HCT116 (cell line): ENCODE measurements around the gene LRRC3. TPM values are rescaled to one million over a fixed set of nuclear protein-coding genes. Genes with fewer than 3 reads are reported as not detected.

Experiments used
- ATAC-seq: fragments of 200-7000 bp; cut with Tn5 transposase; 2 replicates; pipeline ENCODE4 v1.9.1; 2020; ENCODE audit warnings: mild to moderate bottlenecking, moderate library complexity
- BruUV-seq: library from RNA; stranded (reverse); fragments of 400-500 nt; replicated peaks from 2 replicates; lab custom pipeline; 2021; lab: Mats Ljungman, UMichigan
- CTCF ChIA-PET: fragments of 300-600 bp; sonication (Branson Sonifier 250); formaldehyde crosslinking; loops from one replicate; lab custom pipeline; 2021; ENCODE audit warnings: antibody characterized with exemption; lab: Charles Lee
- POLR2A ChIA-PET: fragments of 300-600, 350-600 bp; sonication (Branson Sonifier 250); formaldehyde crosslinking; loops from one replicate; lab custom pipeline; 2021; ENCODE audit warnings: antibody characterized with exemption; lab: Charles Lee
- RAD21 ChIA-PET, 2 experiments: fragments of 300-600 bp; sonication (Branson Sonifier 250); formaldehyde crosslinking; loops; one replicate each; lab custom pipeline; 2023; ENCODE audit warnings: low total read pairs in 2 of 2; ENCODE audit not compliant: uncharacterized antibody in 2 of 2, unreplicated experiment in 2 of 2, low non-redundant PET in 1 of 2; lab: Charles Lee
- DNase-seq: peaks from one replicate; pipeline ENCODE4 v3.0.0-alpha.2; 2010; ENCODE audit warnings: low read depth, low spot score
- H2AFZ ChIP-seq: fragments of 200-600 bp; shearing (Covaris generic), sonication (generic); 2 replicates; pipeline ENCODE4 v1.6.1; 2017; ENCODE audit warnings: low read depth, mixed run types, mixed read lengths, antibody characterized with exemption, low read length; ENCODE audit not compliant: poor library complexity, severe bottlenecking
- H3K27ac ChIP-seq: 2 replicates; pipeline ENCODE4 v1.5.1; 2012; ENCODE audit warnings: low read depth, low read length
- H3K27me3 ChIP-seq: fragments of 200-600 bp; sonication (generic); 2 replicates; pipeline ENCODE4 v1.6.1; 2016; ENCODE audit warnings: mixed run types, low read length, mixed read lengths; ENCODE audit not compliant: insufficient read depth
- H3K36me3 ChIP-seq, 2 experiments: fragments of 200-500 bp in 1 of 2; fragments of 200-600 bp in 1 of 2; sonication (Bioruptor generic) in 1 of 2; sonication (generic) in 1 of 2; 2 replicates each; pipeline versions ENCODE4 v1.5.1 to v1.6.1; 2014 to 2016; ENCODE audit warnings: low read length in 2 of 2, inconsistent platforms in 1 of 2, mixed read lengths in 1 of 2, mixed run types in 1 of 2; ENCODE audit not compliant: insufficient read depth in 2 of 2, control insufficient read depth in 1 of 2
- H3K4me1 ChIP-seq, 2 experiments: fragments of 200-600 bp in 1 of 2; sonication (generic) in 1 of 2; 2 replicates each; pipeline versions ENCODE4 v1.5.1 to v1.6.1; 2012 to 2017; ENCODE audit warnings: low read length in 2 of 2, inconsistent platforms in 1 of 2, mild to moderate bottlenecking in 1 of 2, mixed read lengths in 1 of 2, mixed run types in 1 of 2, moderate library complexity in 1 of 2; ENCODE audit not compliant: insufficient read depth in 2 of 2, control insufficient read depth in 1 of 2
- H3K4me2 ChIP-seq: fragments of 200-600 bp; sonication (generic); 2 replicates; pipeline ENCODE4 v1.6.1; 2017; ENCODE audit warnings: mixed run types, low read length, mixed read lengths
- H3K4me3 ChIP-seq, 2 experiments: fragments of 200-600 bp in 1 of 2; sonication (generic) in 1 of 2; replicated peaks in 1 of 2; 2 replicates each; pipeline ENCODE4 v1.5.1; 2011 to 2016; ENCODE audit warnings: low read length in 2 of 2, control low read depth in 1 of 2, low read depth in 1 of 2, mild to moderate bottlenecking in 1 of 2, mixed read lengths in 1 of 2, mixed run types in 1 of 2
- H3K79me2 ChIP-seq: fragments of 200-600 bp; sonication (generic); 2 replicates; pipeline ENCODE4 v1.6.1; 2017; ENCODE audit warnings: mild to moderate bottlenecking, mixed run types, low read length, moderate library complexity, mixed read lengths; ENCODE audit not compliant: insufficient read depth
- H3K9ac ChIP-seq: fragments of 200-600 bp; sonication (generic); 2 replicates; pipeline ENCODE4 v1.6.1; 2016; ENCODE audit warnings: low read length, mixed read lengths
- H3K9me2 ChIP-seq: fragments of 200-600 bp; sonication (generic), shearing (Covaris generic); 2 replicates; pipeline ENCODE4 v1.6.1; 2017; ENCODE audit warnings: mixed run types, mild to moderate bottlenecking, moderate library complexity; ENCODE audit not compliant: insufficient read depth
- H3K9me3 ChIP-seq, 2 experiments: fragments of 200-500 bp in 1 of 2; fragments of 200-600 bp in 1 of 2; sonication (Bioruptor generic) in 1 of 2; sonication (generic) in 1 of 2; 2 replicates each; pipeline ENCODE4 v1.6.1; 2014 to 2017; ENCODE audit warnings: low read length in 2 of 2, mixed read lengths in 2 of 2, inconsistent platforms in 1 of 2, low read depth in 1 of 2, mild to moderate bottlenecking in 1 of 2, mixed run types in 1 of 2, moderate library complexity in 1 of 2; ENCODE audit not compliant: control insufficient read depth in 1 of 2, insufficient read depth in 1 of 2
- H4K20me1 ChIP-seq: fragments of 200-600 bp; sonication (generic), shearing (Covaris generic); 2 replicates; pipeline ENCODE4 v1.6.1; 2017; ENCODE audit warnings: mixed run types, mild to moderate bottlenecking, moderate library complexity; ENCODE audit not compliant: insufficient read depth
- CBX3 ChIP-seq: IDR thresholded peaks from 2 replicates; pipeline ENCODE4 v1.6.1; 2012; ENCODE audit warnings: low read depth
- CEBPB ChIP-seq: IDR thresholded peaks from 2 replicates; pipeline ENCODE4 v1.6.1; 2012; ENCODE audit warnings: low read depth
- EGR1 ChIP-seq: IDR thresholded peaks from 2 replicates; pipeline ENCODE4 v1.6.1; 2012; ENCODE audit warnings: low read depth
- ELF1 ChIP-seq: IDR thresholded peaks from 2 replicates; pipeline ENCODE4 v1.6.1; 2012; ENCODE audit warnings: low read depth, borderline replicate concordance
- EZH2 ChIP-seq: fragments of 200-600 bp; sonication (generic); IDR thresholded peaks from 2 replicates; pipeline ENCODE4 v1.6.1; 2017; ENCODE audit warnings: antibody characterized with exemption, mixed run types
- FOSL1 ChIP-seq: IDR thresholded peaks from 2 replicates; pipeline ENCODE4 v1.6.1; 2012; ENCODE audit warnings: low read depth
- JUND ChIP-seq: IDR thresholded peaks from 2 replicates; pipeline ENCODE4 v1.6.1; 2012
- MAX ChIP-seq: IDR thresholded peaks from 2 replicates; pipeline ENCODE4 v1.6.1; 2012
- POLR2A ChIP-seq: IDR thresholded peaks from 2 replicates; pipeline ENCODE4 v1.7.0; 2011; ENCODE audit warnings: borderline replicate concordance; ENCODE audit not compliant: insufficient read depth, insufficient read length; ENCODE audit errors: extremely low read depth
- POLR2AphosphoS5 ChIP-seq: IDR thresholded peaks from 2 replicates; pipeline ENCODE4 v1.6.1; 2011; ENCODE audit warnings: mild to moderate bottlenecking, low read depth, low read length, moderate library complexity
- RAD21 ChIP-seq: IDR thresholded peaks from 2 replicates; pipeline ENCODE4 v1.6.1; 2012; ENCODE audit warnings: low read depth, mild to moderate bottlenecking
- SIN3A ChIP-seq: IDR thresholded peaks from 2 replicates; pipeline ENCODE4 v1.6.1; 2012; ENCODE audit warnings: low read depth
- SP1 ChIP-seq: IDR thresholded peaks from 2 replicates; pipeline ENCODE4 v1.6.1; 2012; ENCODE audit warnings: low read depth
- SRF ChIP-seq: IDR thresholded peaks from 2 replicates; pipeline ENCODE4 v1.6.1; 2012; ENCODE audit warnings: low read depth
- YY1 ChIP-seq: IDR thresholded peaks from 2 replicates; pipeline ENCODE4 v1.6.1; 2011; ENCODE audit warnings: low read length, low read depth, moderate library complexity, mild to moderate bottlenecking; ENCODE audit not compliant: insufficient replicate concordance; ENCODE audit errors: extremely low read depth
- ZFX ChIP-seq: fragments of 450-650 bp; IDR thresholded peaks from 2 replicates; pipeline ENCODE4 v1.6.1; 2017
- intact Hi-C: fragments of 100-400 bp; cut with micrococcal nuclease; formaldehyde crosslinking; loops from 2 replicates; pipeline ENCODE4 v1.10.0; 2022
- total RNA-seq: library from RNA; stranded (reverse); gene quantifications from one replicate; pipeline ENCODE4 v1.2.1, GENCODE V29; 2021; ENCODE audit not compliant: unreplicated experiment
- TF ChIP-seq, protein P1 (sequence below): IDR thresholded peaks from 2 replicates; pipeline ENCODE4 v1.6.1; 2012
- TF ChIP-seq, protein P2 (sequence below): IDR thresholded peaks from 2 replicates; pipeline ENCODE4 v1.6.1; 2012; ENCODE audit warnings: low read depth
- TF ChIP-seq, protein P3 (sequence below): IDR thresholded peaks from 2 replicates; pipeline ENCODE4 v1.6.1; 2011; ENCODE audit warnings: mild to moderate bottlenecking, low read length, moderate library complexity; ENCODE audit not compliant: insufficient replicate concordance; ENCODE audit errors: extremely low read depth

LRRC3 gene
- total RNA-seq, 1 experiment from 2014 or later, result 7.5 TPM

GRCh38 chr21:44442266-44443125, 12.8 kb upstream of the LRRC3 start:
- no peak overlapping the region for H3K4me2 ChIP-seq
- ChIA-PET RAD21 (interaction anchor here in 1 of 2 experiments (0.6 kb wide), 1 partner anchor 11 kb away, joined by 3 read pairs; no protein-coding TSS in a partner anchor), POLR2A (no interaction called here), CTCF (no interaction called here)
- peaks cover 5 to 13% of the 10 kb centered on the region in 2 experiments; a peak in 3 of 4 replicates for H3K4me1 ChIP-seq
- H3K27me3 ChIP-seq, result no peaks in the 10 kb centered on the region
- H3K4me3 ChIP-seq, result no peak overlapping the region
- DNase-seq (no peak), ATAC-seq (no peak)
- H4K20me1 ChIP-seq, result no peaks in the 10 kb centered on the region
- H3K36me3 ChIP-seq, result peaks cover 2 to 6% of the 10 kb centered on the region in 2 experiments; a peak in 2 of 4 replicates
- TF ChIP-seq, protein P1, sequence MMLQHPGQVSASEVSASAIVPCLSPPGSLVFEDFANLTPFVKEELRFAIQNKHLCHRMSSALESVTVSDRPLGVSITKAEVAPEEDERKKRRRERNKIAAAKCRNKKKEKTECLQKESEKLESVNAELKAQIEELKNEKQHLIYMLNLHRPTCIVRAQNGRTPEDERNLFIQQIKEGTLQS, result no peak
- no peak for TF ChIP-seq ZFX
- TF ChIP-seq RAD21, result no peak
- TF ChIP-seq SIN3A, result no peak
- TF ChIP-seq EGR1, result no peak
- no peak for TF ChIP-seq EZH2
- no peak for TF ChIP-seq CEBPB
- TF ChIP-seq, protein P2, sequence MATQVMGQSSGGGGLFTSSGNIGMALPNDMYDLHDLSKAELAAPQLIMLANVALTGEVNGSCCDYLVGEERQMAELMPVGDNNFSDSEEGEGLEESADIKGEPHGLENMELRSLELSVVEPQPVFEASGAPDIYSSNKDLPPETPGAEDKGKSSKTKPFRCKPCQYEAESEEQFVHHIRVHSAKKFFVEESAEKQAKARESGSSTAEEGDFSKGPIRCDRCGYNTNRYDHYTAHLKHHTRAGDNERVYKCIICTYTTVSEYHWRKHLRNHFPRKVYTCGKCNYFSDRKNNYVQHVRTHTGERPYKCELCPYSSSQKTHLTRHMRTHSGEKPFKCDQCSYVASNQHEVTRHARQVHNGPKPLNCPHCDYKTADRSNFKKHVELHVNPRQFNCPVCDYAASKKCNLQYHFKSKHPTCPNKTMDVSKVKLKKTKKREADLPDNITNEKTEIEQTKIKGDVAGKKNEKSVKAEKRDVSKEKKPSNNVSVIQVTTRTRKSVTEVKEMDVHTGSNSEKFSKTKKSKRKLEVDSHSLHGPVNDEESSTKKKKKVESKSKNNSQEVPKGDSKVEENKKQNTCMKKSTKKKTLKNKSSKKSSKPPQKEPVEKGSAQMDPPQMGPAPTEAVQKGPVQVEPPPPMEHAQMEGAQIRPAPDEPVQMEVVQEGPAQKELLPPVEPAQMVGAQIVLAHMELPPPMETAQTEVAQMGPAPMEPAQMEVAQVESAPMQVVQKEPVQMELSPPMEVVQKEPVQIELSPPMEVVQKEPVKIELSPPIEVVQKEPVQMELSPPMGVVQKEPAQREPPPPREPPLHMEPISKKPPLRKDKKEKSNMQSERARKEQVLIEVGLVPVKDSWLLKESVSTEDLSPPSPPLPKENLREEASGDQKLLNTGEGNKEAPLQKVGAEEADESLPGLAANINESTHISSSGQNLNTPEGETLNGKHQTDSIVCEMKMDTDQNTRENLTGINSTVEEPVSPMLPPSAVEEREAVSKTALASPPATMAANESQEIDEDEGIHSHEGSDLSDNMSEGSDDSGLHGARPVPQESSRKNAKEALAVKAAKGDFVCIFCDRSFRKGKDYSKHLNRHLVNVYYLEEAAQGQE, result no peak
- no peak for TF ChIP-seq ELF1
- TF ChIP-seq POLR2AphosphoS5, result no peak
- TF ChIP-seq, protein P3, sequence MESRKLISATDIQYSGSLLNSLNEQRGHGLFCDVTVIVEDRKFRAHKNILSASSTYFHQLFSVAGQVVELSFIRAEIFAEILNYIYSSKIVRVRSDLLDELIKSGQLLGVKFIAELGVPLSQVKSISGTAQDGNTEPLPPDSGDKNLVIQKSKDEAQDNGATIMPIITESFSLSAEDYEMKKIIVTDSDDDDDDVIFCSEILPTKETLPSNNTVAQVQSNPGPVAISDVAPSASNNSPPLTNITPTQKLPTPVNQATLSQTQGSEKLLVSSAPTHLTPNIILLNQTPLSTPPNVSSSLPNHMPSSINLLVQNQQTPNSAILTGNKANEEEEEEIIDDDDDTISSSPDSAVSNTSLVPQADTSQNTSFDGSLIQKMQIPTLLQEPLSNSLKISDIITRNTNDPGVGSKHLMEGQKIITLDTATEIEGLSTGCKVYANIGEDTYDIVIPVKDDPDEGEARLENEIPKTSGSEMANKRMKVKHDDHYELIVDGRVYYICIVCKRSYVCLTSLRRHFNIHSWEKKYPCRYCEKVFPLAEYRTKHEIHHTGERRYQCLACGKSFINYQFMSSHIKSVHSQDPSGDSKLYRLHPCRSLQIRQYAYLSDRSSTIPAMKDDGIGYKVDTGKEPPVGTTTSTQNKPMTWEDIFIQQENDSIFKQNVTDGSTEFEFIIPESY, result no peak
- no peak for TF ChIP-seq YY1
- no peak for TF ChIP-seq CBX3
- TF ChIP-seq SP1, result no peak
- no peak for TF ChIP-seq FOSL1
- no peak for TF ChIP-seq MAX
- no peak for TF ChIP-seq JUND
- no peak for TF ChIP-seq POLR2A
- no peak for TF ChIP-seq SRF
- no peak overlapping the region for H3K9ac ChIP-seq
- no peak overlapping the region for H2AFZ ChIP-seq
- no peaks in the 10 kb centered on the region for H3K9me3 ChIP-seq
- no peaks in the 10 kb centered on the region for H3K79me2 ChIP-seq
- no TSS peak for BruUV-seq
- H3K9me2 ChIP-seq, result no peaks in the 10 kb centered on the region
- intact Hi-C loops, result no loop called here
- H3K27ac ChIP-seq, result no peak overlapping the region
